A673 (cell line): ENCODE measurements around the gene EIF3K.

Experiments used
- CTCF ChIP-seq: fragments of 300-800, 200-600 bp; sonication (generic); conservative IDR thresholded peaks from 2 replicates; pipeline ENCODE4 v1.5.1; 2017; ENCODE audit warnings: low read depth, mild to moderate bottlenecking, antibody characterized with exemption, low read length, moderate library complexity, mixed read lengths
- EZH2 ChIP-seq: fragments of 200-600 bp; sonication (generic); IDR thresholded peaks from 2 replicates; pipeline ENCODE4 v1.6.1; 2017; ENCODE audit warnings: borderline replicate concordance, low read depth, mild to moderate bottlenecking, mixed read lengths, antibody characterized with exemption, low read length; ENCODE audit not compliant: poor library complexity, severe bottlenecking

GRCh38 chr19:38654628-38655055 is 35.7 kb downstream of the EIF3K start:
- TF ChIP-seq EZH2 (no peak), CTCF (no peak)
